ENCODE results near the gene ZNF24.

Gene ZNF24

DNA sequence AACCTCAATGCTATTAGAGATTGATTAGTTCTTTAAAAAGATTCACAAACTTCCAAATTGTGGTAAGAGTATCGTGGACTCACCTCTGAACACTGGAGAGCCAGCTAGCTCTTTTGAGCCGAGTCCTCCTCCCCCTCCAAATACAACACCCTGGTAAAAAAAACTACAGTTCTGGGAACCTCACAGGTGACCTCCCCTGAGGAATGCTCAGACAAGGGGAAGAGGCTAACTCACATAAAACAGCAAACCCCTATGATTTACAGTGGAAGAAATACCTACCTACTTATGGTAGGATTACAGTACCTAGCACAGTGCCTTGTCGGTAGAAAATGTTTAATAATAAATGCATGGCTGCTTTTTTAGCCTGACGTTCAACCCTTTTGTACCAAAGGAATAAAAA is 8.4 kb downstream of the ZNF24 start:
- TF ChIP-seq, protein P1, sequence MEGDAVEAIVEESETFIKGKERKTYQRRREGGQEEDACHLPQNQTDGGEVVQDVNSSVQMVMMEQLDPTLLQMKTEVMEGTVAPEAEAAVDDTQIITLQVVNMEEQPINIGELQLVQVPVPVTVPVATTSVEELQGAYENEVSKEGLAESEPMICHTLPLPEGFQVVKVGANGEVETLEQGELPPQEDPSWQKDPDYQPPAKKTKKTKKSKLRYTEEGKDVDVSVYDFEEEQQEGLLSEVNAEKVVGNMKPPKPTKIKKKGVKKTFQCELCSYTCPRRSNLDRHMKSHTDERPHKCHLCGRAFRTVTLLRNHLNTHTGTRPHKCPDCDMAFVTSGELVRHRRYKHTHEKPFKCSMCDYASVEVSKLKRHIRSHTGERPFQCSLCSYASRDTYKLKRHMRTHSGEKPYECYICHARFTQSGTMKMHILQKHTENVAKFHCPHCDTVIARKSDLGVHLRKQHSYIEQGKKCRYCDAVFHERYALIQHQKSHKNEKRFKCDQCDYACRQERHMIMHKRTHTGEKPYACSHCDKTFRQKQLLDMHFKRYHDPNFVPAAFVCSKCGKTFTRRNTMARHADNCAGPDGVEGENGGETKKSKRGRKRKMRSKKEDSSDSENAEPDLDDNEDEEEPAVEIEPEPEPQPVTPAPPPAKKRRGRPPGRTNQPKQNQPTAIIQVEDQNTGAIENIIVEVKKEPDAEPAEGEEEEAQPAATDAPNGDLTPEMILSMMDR (IDR thresholded peaks at IDR 0.05; ENCODE audit: low read depth, low read length) = no peak

DNA sequence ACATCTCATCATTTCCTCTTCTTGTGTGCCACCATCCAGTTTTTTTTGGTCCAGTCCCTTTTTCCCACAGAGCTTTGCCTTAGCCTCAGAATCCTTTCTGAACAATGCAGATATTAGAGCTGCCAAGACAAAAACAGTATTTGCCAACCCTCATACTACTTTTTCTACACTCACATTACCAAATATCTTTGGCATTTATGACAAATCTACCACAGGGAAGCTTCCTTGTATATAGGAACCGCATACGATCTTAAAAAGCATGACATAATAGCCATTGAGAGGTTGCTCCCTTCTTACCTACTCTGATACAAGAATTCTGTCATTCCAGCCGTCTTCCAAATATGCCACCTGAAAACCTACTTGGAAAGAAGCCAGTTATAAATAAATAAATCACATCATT is 9.4 kb downstream of the ZNF24 start:
- TF ChIP-seq, protein P1 (IDR thresholded peaks at IDR 0.05; ENCODE audit: low read depth, low read length) = no peak
- H3K36me3 ChIP-seq = peaks cover 81% of the 10 kb centered on the region
- H3K9me3 ChIP-seq (ENCODE audit: severe bottlenecking) = no peaks in the 10 kb centered on the region
- H3K27me3 ChIP-seq (ENCODE audit: insufficient read depth, low read depth, severe bottlenecking) = no peaks in the 10 kb centered on the region
- no peak overlapping the region for H3K27ac ChIP-seq
- H3K4me3 ChIP-seq (ENCODE audit: low read depth, low read length) = no peak overlapping the region
- DNase-seq = no peak

More for the DNA sequence above, 8.4 kb downstream of the ZNF24 start:
- Histone ChIP-seq H3K36me3 (peaks cover 89% of the 10 kb centered on the region), H3K27ac (no peak overlapping the region), H3K9me3 (ENCODE audit: severe bottlenecking) (no peaks in the 10 kb centered on the region), H3K4me3 (ENCODE audit: low read depth, low read length) (no peak overlapping the region), H3K27me3 (ENCODE audit: insufficient read depth, low read depth, severe bottlenecking) (no peaks in the 10 kb centered on the region)
- no peak for DNase-seq

DNA sequence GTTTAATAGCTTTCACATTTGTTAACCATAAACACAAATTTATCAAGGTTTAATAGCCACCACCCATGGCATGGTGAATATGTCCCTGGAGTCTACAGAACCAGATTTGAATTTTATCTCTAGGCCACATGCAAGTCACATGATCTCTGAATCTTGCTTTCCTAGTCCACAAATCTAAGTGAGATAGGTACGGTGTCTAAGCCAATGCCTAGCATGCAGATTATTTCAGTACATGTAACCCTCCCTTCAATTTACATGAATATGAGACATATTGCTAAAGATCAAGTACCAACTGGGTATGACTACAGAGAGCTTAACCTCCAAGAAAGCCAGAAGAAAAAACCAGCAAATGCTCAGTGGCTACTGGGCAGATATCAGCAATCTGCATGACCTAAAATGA is 10.0 kb downstream of the ZNF24 start:
- no peak for DNase-seq
- Histone ChIP-seq H3K9me3 (ENCODE audit: severe bottlenecking) (no peaks in the 10 kb centered on the region), H3K27me3 (ENCODE audit: insufficient read depth, low read depth, severe bottlenecking) (no peaks in the 10 kb centered on the region), H3K27ac (no peak overlapping the region), H3K36me3 (peaks cover 75% of the 10 kb centered on the region), H3K4me3 (ENCODE audit: low read depth, low read length) (no peak overlapping the region)
- TF ChIP-seq, protein P1 (IDR thresholded peaks at IDR 0.05; ENCODE audit: low read depth, low read length) = no peak

DNA sequence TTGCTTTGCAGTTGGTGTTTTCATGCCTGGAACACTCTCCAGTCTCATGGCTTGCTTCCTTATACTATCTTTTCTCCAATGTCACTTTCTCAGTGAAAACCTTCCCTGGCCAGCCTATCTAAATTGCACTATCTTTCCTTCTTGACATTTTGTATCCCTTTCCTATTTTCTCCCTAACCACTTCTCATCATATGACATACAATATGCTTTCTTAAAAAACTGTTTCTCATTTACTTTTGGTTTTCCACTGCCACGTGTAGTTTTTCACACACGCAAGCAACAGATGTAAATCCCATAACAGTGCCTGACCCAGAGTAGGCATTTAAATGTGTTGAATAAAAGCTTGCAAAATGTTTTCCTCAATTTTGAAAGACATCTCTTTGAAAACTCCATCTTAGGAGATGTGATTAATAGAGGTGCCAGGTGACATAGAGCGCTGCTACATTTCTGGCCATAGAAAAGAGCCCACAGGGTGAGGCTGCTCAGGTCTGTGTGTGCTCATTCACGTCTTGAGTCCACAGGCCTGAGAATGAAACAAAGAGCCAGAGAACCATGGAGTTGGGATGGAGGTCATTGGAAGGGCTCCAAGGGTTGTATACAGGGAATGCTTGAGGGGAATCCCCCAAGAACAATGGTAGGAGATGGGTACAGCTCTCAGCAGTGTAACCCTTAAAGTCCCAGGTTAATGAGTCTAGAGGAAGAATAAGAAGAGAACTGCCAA is 12.7 kb downstream of the ZNF24 start:
- no peak overlapping the region for H3K27ac ChIP-seq
- H3K36me3 ChIP-seq = peaks cover 48% of the 10 kb centered on the region
- TF ChIP-seq, protein P1 (IDR thresholded peaks at IDR 0.05; ENCODE audit: low read depth, low read length) = no peak
- H3K9me3 ChIP-seq (ENCODE audit: severe bottlenecking) = no peaks in the 10 kb centered on the region
- H3K4me3 ChIP-seq (ENCODE audit: low read depth, low read length) = no peak overlapping the region
- H3K27me3 ChIP-seq (ENCODE audit: insufficient read depth, low read depth, severe bottlenecking) = no peaks in the 10 kb centered on the region
- DNase-seq = no peak

DNA sequence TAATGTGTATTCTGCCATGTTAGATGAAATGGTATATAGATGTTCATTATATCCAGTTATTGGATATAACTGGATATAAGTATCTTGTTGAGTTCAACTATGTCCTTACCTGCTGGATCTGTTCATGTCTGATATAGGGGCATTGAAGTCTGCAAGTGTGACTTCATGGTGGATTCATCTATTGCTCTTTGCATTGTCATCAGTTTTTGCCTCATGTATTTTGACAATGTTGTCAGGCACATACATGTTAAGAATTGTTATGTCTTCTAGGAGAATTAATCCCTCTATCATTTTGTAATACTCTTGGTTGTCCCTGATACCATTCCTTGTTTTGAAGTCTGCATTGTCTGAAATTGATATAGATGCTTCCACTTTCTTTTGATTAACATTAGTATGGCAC is 15.4 kb downstream of the ZNF24 start:
- no peak overlapping the region for H3K4me3 ChIP-seq (ENCODE audit: low read depth, low read length)
- H3K27me3 ChIP-seq (ENCODE audit: insufficient read depth, low read depth, severe bottlenecking) = no peaks in the 10 kb centered on the region
- TF ChIP-seq, protein P1 (IDR thresholded peaks at IDR 0.05; ENCODE audit: low read depth, low read length) = no peak
- H3K9me3 ChIP-seq (ENCODE audit: severe bottlenecking) = no peaks in the 10 kb centered on the region
- no peak for DNase-seq
- H3K27ac ChIP-seq = no peak overlapping the region
- H3K36me3 ChIP-seq = peaks cover 21% of the 10 kb centered on the region

Measured in WERI-Rb-1 (cell line).